H1 (cell line): ENCODE data around the gene AKR7A3. TPM values are rescaled to one million over a fixed set of nuclear protein-coding genes. Genes with fewer than 3 reads are reported as not detected.

Source experiments
- HDAC2 ChIP-seq, 2 experiments: fragments of 300-600 bp in 1 of 2; sonication (generic) in 1 of 2; IDR thresholded peaks; 2 replicates each; pipeline ENCODE4 v1.6.1; 2011 to 2012; ENCODE audit warnings: low read depth in 2 of 2, low read length in 2 of 2, mild to moderate bottlenecking in 2 of 2, moderate library complexity in 2 of 2, borderline replicate concordance in 1 of 2, inconsistent platforms in 1 of 2
- SAP30 ChIP-seq: fragments of 300-600 bp; sonication (generic); IDR thresholded peaks from 2 replicates; pipeline ENCODE4 v1.7.1; 2012; ENCODE audit warnings: low read length, moderate library complexity, mild to moderate bottlenecking, inconsistent platforms; ENCODE audit not compliant: insufficient read depth, insufficient replicate concordance
- polyA plus RNA-seq, 7 experiments: library from polyadenylated mRNA; depleted of rRNA in 3 of 7; stranded (reverse) in 5 of 7; unstranded in 2 of 7; fragments of >200 nt in 5 of 7; fragments of 200-250 nt in 2 of 7; gene quantifications; 1 replicate in 5 of 7; 2 replicates in 1 of 7; 4 replicates in 1 of 7; pipeline versions ENCODE4 v1.2.1 to v1.2.3, GENCODE V29; 2011 to 2013; ENCODE audit warnings: missing spikeins in 2 of 7, mixed read lengths in 2 of 7
- total RNA-seq: library from RNA; stranded (reverse); fragmentation: NEBNext Ultra II Directional; extraction: Animal tissue kit (Norgen Biotek cat#: 25700); gene quantifications from 2 replicates; pipeline ENCODE4 v1.2.1, GENCODE V29; 2021

AKR7A3 gene
- total and polyA plus RNA-seq, 2 of the 8 experiments (the other 6 are each of a cell fraction or from before 2014, with no cell fraction given) = 0.62 to 0.65 TPM

- no peak for TF ChIP-seq HDAC2 (IDR thresholded peaks at IDR 0.05; ENCODE audit: borderline replicate concordance in 1 of 2, low read depth in 2 of 2, low read length in 2 of 2)
- TF ChIP-seq SAP30 = no peak
Measured at GRCh38 chr1:19329188-19329587, 40.6 kb upstream of the AKR7A3 start (continued).
